Loucy (cell line): ENCODE data around the gene CSF3R.
"Not testable (repeated sequence)": the region's sequence is repeated elsewhere in the genome, so short reads cannot be mapped to it uniquely, and the experiment has no call there.

ENCODE experiments used
- H2AFZ ChIP-seq: fragments of 200-600 bp; sonication (generic); 2 replicates; pipeline ENCODE4 v1.6.0; 2016; ENCODE audit warnings: antibody characterized with exemption, mild to moderate bottlenecking, low read length, moderate library complexity
- H3F3A ChIP-seq: fragments of 200-600 bp; 2 replicates; pipeline ENCODE4 v1.6.0; 2016; ENCODE audit warnings: antibody characterized with exemption, low read depth, mild to moderate bottlenecking
- H3K27me3 ChIP-seq: fragments of 200-600 bp; sonication (generic); 2 replicates; pipeline ENCODE4 v1.6.1; 2014; ENCODE audit warnings: low read length, mild to moderate bottlenecking; ENCODE audit not compliant: insufficient read depth, poor library complexity, severe bottlenecking
- H3K36me3 ChIP-seq: fragments of 200-600 bp; sonication (generic); 2 replicates; pipeline ENCODE4 v1.6.1; 2016; ENCODE audit warnings: low read length; ENCODE audit not compliant: insufficient read depth
- H3K4me1 ChIP-seq: fragments of 200-600 bp; sonication (generic); 2 replicates; pipeline ENCODE4 v1.5.1; 2014; ENCODE audit warnings: low read length, mild to moderate bottlenecking; ENCODE audit not compliant: insufficient read depth, poor library complexity, severe bottlenecking
- H3K4me2 ChIP-seq: fragments of 200-600 bp; sonication (generic); 2 replicates; pipeline ENCODE4 v1.6.0; 2014; ENCODE audit warnings: antibody characterized with exemption, low read length, low read depth, mild to moderate bottlenecking; ENCODE audit not compliant: poor library complexity, severe bottlenecking
- H3K4me3 ChIP-seq: fragments of 200-600 bp; sonication (generic); 2 replicates; pipeline ENCODE4 v1.5.1; 2014; ENCODE audit warnings: low read length, mild to moderate bottlenecking, mixed read lengths; ENCODE audit not compliant: poor library complexity, severe bottlenecking
- H3K79me2 ChIP-seq: fragments of 200-600 bp; sonication (generic); 2 replicates; pipeline ENCODE4 v1.6.1; 2014; ENCODE audit warnings: low read length; ENCODE audit not compliant: insufficient read depth
- H3K9ac ChIP-seq: fragments of 200-600 bp; sonication (generic); 2 replicates; pipeline ENCODE4 v1.6.0; 2014; ENCODE audit warnings: mild to moderate bottlenecking, low read depth, low read length, moderate library complexity; ENCODE audit not compliant: poor library complexity, severe bottlenecking
- H3K9me2 ChIP-seq: fragments of 200-600 bp; sonication (generic); replicated peaks from 2 replicates; pipeline ENCODE4 v1.6.1; 2016; ENCODE audit warnings: low read depth, low read length, mixed read lengths
- H3K9me3 ChIP-seq: fragments of 200-600 bp; sonication (generic); 2 replicates; pipeline ENCODE4 v1.6.1; 2014; ENCODE audit warnings: mild to moderate bottlenecking, antibody characterized with exemption, low read length, low read depth; ENCODE audit not compliant: insufficient read depth
- H4K20me1 ChIP-seq: fragments of 200-600 bp; sonication (generic); 2 replicates; pipeline ENCODE4 v1.6.0; 2014; ENCODE audit warnings: antibody characterized with exemption, low read length, mild to moderate bottlenecking; ENCODE audit not compliant: insufficient read depth, poor library complexity, severe bottlenecking
- CTCF ChIP-seq: fragments of 200-600 bp; sonication (generic); conservative IDR thresholded peaks from 2 replicates; pipeline ENCODE4 v1.5.1; 2014; ENCODE audit warnings: mild to moderate bottlenecking, antibody characterized with exemption, low read length
- EZH2phosphoT487 ChIP-seq: fragments of 200-600 bp; IDR thresholded peaks from 2 replicates; pipeline ENCODE4 v1.6.1; 2018; ENCODE audit warnings: antibody characterized with exemption, mild to moderate bottlenecking, moderate library complexity, borderline replicate concordance

Gene CSF3R

GRCh38 chr1:36479505-36480051 lies 3.1 kb downstream of the CSF3R start:
- H3K27me3 ChIP-seq, result no peaks in the 10 kb centered on the region
- H3F3A ChIP-seq, result no peaks in the 10 kb centered on the region
- no peak overlapping the region for H3K9ac ChIP-seq
- no peak overlapping the region for H3K4me2 ChIP-seq
- no peak overlapping the region for H2AFZ ChIP-seq
- H3K9me3 ChIP-seq, result no peaks in the 10 kb centered on the region
- TF ChIP-seq CTCF (no peak), EZH2phosphoT487 (no peak)
- no peaks in the 10 kb centered on the region for H3K4me1 ChIP-seq
- no peaks in the 10 kb centered on the region for H3K9me2 ChIP-seq
- no peaks in the 10 kb centered on the region for H4K20me1 ChIP-seq
- H3K79me2 ChIP-seq, result no peaks in the 10 kb centered on the region
- H3K36me3 ChIP-seq, result no peaks in the 10 kb centered on the region
- H3K4me3 ChIP-seq, result no peak overlapping the region

DNA sequence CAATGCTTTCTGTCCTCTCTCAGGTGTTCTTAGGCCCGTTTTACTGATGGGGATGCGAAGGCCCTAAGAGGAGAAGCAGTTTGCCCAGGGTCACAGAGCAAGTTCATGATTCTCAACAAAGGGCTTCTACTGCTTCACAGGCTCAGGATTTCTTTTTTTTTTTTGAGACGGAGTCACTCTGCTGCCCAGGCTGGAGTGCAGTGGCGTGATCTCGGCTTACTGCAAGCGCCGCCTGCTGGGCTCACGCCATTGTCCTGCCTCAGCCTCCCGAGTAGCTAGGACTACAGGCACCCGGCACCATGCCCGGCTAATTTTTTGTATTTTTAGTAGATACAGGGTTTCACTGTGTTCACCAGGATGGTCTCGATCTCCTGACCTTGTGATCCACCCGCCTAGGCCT lies 5.1 kb downstream of the CSF3R start:
- H3K9ac ChIP-seq, H3K36me3 ChIP-seq, H3F3A ChIP-seq, H3K4me1 ChIP-seq, H4K20me1 ChIP-seq, H3K79me2 ChIP-seq, H3K4me3 ChIP-seq, H2AFZ ChIP-seq, H3K4me2 ChIP-seq, H3K27me3 ChIP-seq, H3K9me3 ChIP-seq, H3K9me2 ChIP-seq: not testable (repeated sequence)

- H3K9me2 ChIP-seq, result no peaks in the 10 kb centered on the region
- H2AFZ ChIP-seq, result no peak overlapping the region
- H3K4me2 ChIP-seq, result no peak overlapping the region
- no peaks in the 10 kb centered on the region for H3K4me1 ChIP-seq
- no peaks in the 10 kb centered on the region for H4K20me1 ChIP-seq
- no peak for TF ChIP-seq EZH2phosphoT487
- no peak for TF ChIP-seq CTCF
- H3F3A ChIP-seq, result no peaks in the 10 kb centered on the region
- H3K79me2 ChIP-seq, result no peaks in the 10 kb centered on the region
- no peaks in the 10 kb centered on the region for H3K36me3 ChIP-seq
- no peak overlapping the region for H3K4me3 ChIP-seq
- H3K9ac ChIP-seq, result no peak overlapping the region
- no peaks in the 10 kb centered on the region for H3K9me3 ChIP-seq
- H3K27me3 ChIP-seq, result no peaks in the 10 kb centered on the region
Measured at GRCh38 chr1:36476945-36477344, 5.8 kb downstream of the CSF3R start.

DNA sequence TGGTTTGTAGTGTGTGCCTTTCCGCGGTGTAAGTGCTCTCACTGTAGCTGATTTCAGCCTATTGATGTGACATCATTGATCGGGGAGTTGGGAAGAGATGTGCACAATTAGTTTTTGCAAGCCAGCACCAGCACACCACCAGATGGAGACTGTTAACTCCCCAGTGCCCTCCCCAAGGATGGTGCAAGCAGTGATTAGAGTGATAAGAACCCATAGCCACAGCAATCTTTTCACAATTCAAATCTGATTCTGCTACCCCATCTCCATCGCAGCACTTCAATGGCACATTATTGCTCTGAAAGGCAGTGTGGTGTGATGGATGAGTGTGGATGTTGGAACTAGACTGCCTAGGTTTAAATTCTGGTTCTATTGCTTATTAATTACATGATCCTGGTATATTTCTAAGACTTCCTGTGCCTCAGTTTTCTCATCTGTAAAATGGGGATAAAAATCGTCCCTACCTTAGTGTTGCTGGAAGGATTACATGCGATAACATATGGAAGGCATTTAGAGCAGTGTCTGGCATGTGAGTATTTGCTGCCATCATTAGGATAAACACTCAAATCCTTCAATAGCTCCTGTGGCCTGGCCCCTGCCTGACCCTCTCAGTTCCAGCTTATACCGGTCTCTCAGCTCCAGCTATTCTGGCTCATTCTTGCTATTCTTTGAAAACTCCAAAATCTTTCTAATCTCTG lies 6.7 kb downstream of the CSF3R start:
- no peak overlapping the region for H3K4me3 ChIP-seq
- no peaks in the 10 kb centered on the region for H3K36me3 ChIP-seq
- TF ChIP-seq CTCF (no peak), EZH2phosphoT487 (no peak)
- H3K4me2 ChIP-seq, result no peak overlapping the region
- H3F3A ChIP-seq, result no peaks in the 10 kb centered on the region
- H3K79me2 ChIP-seq, result no peaks in the 10 kb centered on the region
- no peaks in the 10 kb centered on the region for H3K9me3 ChIP-seq
- H4K20me1 ChIP-seq, result no peaks in the 10 kb centered on the region
- H3K4me1 ChIP-seq, result no peaks in the 10 kb centered on the region
- H3K9me2 ChIP-seq, result no peaks in the 10 kb centered on the region
- no peak overlapping the region for H2AFZ ChIP-seq
- no peaks in the 10 kb centered on the region for H3K27me3 ChIP-seq
- H3K9ac ChIP-seq, result no peak overlapping the region
